Measurements from ENCODE around the gene USP24.
"Not testable (repeated sequence)": the region's sequence is repeated elsewhere in the genome, so short reads cannot be mapped to it uniquely, and the experiment has no call there.

Gene USP24

GRCh38 chr1:55215194-55216021, at the start of gene USP24:
Gene USP24, minus strand, starts transcription at chr1:55215364. Its CDS starts 251 bp downstream, at chr1:55215113.
- peak; percentile 66 for DNase-seq

- peak; percentile 23 for DNase-seq
These were observed 47.7 kb upstream of the USP24 start for GRCh38 chr1:55262822-55263221.

- no peak for DNase-seq
These were observed 44.9 kb upstream of the USP24 start for GRCh38 chr1:55259911-55260609.

- no peak for DNase-seq
These were observed 42.8 kb upstream of the USP24 start for GRCh38 chr1:55257958-55258357.

- no peak for DNase-seq
These were observed 40.7 kb upstream of the USP24 start for GRCh38 chr1:55255901-55256300.

- no peak for DNase-seq
These were observed 37.9 kb upstream of the USP24 start for GRCh38 chr1:55252942-55253589.

GRCh38 chr1:55250399-55251075, 35.4 kb upstream of the USP24 start:
- DNase-seq: no peak

- DNase-seq: no peak
These were observed 34.7 kb upstream of the USP24 start for GRCh38 chr1:55249646-55250398.

- DNase-seq: no peak
These were observed 31.7 kb upstream of the USP24 start for GRCh38 chr1:55246896-55247295.

GRCh38 chr1:55246331-55246730, 31.2 kb upstream of the USP24 start:
- no peak for DNase-seq

- no peak for DNase-seq
These were observed 30.6 kb upstream of the USP24 start for GRCh38 chr1:55245781-55246180.

- peak; percentile 51 for DNase-seq
These were observed 29.4 kb upstream of the USP24 start for GRCh38 chr1:55244476-55245099.

GRCh38 chr1:55243655-55244054, 28.5 kb upstream of the USP24 start:
- no peak for DNase-seq

- no peak for DNase-seq
These were observed 24.4 kb upstream of the USP24 start for GRCh38 chr1:55239548-55239947.

- peak; percentile 76 for DNase-seq
These were observed 20.6 kb upstream of the USP24 start for GRCh38 chr1:55235722-55236121.

- peak; percentile 57 for DNase-seq
These were observed 18.9 kb upstream of the USP24 start for GRCh38 chr1:55234016-55234415.

GRCh38 chr1:55233145-55233777, 18.1 kb upstream of the USP24 start:
- DNase-seq: no peak

- no peak for DNase-seq
These were observed 17.4 kb upstream of the USP24 start for GRCh38 chr1:55232448-55233144.

GRCh38 chr1:55231745-55232144, 16.6 kb upstream of the USP24 start:
- DNase-seq: no peak

GRCh38 chr1:55230659-55231058, 15.5 kb upstream of the USP24 start:
- no peak for DNase-seq

- DNase-seq: not testable (repeated sequence)
These were observed 14.6 kb upstream of the USP24 start for GRCh38 chr1:55229726-55230125.
